HG03025 (cell line): Measurements from ENCODE around the gene CFAP46.

Experiments used
- ATAC-seq: cut with Tn5 transposase; IDR thresholded peaks from one replicate; pipeline ENCODE4 v1.9.1; 2021; ENCODE audit warnings: mild to moderate bottlenecking, moderate library complexity; ENCODE audit not compliant: unreplicated experiment, low FRiP score

CFAP46 gene

DNA sequence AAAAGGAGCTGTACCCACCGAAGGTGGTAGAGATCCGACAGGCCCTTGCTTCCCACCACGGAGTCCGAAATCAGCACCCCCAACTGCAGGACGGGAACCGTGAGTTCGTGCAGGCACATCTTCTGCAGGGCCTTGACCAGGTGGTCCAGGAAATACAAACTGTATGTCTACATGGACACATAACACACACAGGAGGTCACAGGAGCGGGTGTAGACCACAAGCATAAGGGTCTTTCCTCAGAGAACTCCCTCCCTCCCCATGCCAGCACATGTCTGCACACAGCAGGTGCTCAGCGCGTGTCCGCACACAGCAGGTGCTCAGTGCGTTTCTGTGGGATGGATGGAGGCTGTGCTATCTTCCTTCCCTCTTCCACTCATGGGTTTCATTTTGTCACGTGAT, 69.7 kb downstream of the CFAP46 start:
- no peak for ATAC-seq

DNA sequence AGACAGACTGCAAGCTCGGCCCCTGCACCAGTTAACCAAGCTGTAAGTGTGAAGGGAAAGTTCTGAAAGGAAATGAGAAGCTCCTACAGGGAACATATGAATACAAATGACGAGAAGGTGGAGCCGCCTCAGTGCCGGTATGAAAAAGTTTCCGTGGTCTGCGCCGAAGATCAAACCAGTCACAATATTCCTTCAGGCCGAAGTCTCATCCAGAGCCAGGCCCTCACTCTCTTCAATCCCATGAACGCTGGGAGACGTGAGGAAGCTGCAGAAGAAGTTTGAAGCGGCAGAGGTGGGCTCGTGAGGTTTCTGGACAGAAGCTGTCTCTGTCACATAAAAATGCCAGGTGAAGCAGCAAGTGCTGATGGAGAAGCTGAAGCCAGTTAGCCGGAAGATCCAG, 71.9 kb downstream of the CFAP46 start:
- no peak for ATAC-seq

- no peak for ATAC-seq
Observed at GRCh38 chr10:132869621-132870020, 72.7 kb downstream of the CFAP46 start.

DNA sequence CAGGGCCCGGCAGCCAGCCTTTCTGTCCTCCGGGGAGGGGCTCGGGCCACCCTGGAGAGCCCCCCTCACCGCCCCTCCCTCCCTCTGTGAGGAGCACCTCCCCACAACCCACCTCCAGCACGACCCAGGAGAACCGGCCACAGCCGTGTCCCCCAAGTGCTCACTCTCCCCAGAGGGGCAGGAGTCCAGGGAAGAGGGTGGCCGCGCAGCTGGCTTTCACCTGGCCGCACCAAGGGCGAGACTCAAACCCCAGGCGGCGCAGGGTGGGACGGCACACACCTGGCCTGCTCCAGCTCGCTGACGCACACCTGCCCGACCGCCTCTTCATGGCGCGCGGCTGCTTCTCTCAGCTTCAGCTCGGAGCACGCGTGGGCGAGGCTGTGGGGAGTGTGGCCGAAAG, 73.4 kb downstream of the CFAP46 start:
- no peak for ATAC-seq

GRCh38 chr10:132867801-132868644, 74.3 kb downstream of the CFAP46 start:
- ATAC-seq: no peak

DNA sequence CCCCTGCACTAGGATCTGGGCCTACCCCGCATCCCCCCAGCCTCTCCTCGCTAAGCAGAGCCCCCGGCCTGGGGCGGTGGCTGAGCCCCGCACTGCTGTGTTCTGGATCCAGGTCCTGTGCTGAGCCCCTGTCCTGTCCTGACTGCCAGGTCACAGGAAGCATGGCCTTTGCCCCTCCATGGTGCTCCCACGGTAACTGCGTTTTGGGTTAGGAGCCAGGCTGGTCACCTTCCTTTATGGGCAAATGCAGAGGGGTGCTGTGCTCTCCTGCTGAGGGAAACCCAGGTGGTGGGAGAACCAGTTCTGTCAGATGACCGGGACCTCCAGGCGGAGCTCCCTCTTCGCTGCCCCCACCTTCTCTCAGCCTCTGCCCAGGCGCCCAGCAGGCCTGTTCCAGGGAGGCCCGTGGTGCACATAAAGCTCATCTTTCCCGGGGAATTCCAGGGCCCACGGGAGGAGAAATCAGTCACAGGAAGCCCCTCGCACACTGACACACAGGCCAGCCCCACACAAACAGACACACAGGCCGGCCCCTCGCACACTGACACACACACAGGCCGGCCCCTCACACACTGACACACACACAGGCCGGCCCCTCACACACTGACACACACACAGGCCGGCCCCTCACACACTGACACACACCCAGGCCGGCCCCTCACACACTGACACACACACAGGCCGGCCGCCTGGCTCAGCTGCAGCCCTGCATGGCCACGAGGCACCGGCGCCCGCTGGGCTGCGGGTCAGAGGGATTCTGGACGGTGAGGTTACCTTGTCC, 75.6 kb downstream of the CFAP46 start:
- no peak for ATAC-seq

- ATAC-seq: no peak
Observed at GRCh38 chr10:132865851-132866600, 76.3 kb downstream of the CFAP46 start.

- ATAC-seq: no peak
Observed at GRCh38 chr10:132865171-132865631, 77.2 kb downstream of the CFAP46 start.

DNA sequence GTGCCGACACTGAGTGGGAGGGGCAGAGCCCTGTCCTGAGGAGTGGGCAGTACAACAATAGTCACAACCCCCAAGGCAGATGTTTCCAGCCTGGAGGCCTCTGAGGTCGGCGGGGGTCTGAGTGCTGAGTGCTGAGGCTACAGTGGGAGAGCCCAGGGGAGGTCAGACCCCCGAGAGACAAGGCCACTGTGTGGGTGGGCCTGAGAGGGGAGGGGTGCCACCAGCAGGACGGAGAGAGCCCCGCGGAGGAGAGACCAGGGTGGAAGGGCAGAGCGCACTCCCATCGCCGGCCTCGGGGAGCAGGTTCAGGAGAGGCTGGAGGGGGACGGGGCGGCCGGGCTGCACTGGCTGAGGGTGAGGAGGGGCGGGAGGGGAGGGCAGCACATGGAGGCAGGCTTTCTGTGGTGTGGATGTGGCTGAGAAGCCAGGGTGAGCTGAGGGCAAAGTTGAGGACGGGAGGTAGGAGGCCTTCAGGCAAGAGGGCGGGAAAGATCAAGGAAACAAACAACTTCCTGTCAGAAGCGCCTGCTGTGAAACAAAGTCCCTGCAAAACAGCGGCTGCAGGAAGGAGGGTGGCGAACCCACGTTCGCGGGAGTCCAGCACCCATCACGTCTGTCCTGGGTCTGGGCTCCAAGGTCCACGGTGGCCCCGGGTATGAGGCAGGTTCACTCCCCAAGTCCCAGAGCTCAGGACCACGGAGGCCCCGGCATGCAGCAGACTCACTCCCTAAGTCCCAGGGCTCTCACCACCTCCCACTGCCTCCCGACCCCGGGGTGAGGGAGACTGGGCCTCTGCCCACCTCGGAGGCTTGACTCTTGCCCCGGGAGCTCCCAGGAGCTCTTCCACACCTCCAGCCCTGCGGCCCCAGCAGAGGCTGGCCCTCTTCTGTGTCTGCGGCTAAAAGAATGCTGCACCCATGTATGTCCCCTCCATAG, 79.6 kb downstream of the CFAP46 start:
- no peak for ATAC-seq

GRCh38 chr10:132861884-132862461, 80.4 kb downstream of the CFAP46 start:
- ATAC-seq: no peak

DNA sequence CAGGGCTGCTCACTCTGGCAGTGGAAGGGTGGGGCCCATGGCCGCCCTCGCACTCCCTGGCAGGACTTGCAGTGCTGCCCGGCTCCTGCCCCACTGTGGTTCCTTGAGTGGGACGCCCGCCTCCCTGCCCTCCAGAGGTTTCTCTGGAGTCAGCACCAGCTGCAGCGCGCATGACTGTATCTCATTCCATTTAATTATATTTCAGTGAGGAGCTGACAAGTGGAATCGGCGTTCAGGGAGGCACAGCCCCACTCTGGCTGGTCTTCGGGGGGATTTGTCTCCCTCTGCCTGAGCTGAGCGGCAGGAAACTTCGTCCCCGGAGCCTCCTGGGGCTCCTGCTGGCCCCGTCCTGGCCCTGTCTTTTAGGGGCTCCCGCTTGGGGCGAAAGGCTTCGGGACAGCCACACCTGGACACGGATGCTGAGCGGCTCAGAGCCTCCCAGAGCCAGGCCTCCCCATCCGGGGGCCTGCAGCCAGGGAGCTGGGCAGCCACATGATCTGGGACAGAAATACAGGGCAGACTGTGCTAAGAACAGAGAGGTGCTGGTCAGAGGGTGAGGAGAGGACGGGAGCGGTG, 81.2 kb downstream of the CFAP46 start:
- ATAC-seq: no peak

DNA sequence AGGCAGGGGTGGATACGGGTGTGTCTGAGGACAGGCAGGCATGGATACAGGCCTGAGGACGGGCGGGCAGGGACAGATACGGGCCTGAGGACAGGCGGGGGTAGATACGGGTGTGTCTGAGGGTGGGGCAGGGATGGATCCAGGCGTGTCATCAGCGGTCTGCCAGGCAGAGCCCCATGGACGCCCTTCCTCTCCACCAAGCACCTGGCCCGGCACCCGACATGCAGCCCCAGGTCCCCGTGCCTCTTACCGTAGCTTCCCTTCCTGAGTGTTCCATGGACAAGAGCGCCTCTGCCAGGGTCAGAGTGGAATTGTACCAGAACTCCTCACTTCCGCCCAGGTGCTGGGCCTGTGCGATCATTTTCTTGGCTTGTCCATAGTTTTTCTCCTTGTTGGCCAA, 81.8 kb downstream of the CFAP46 start:
- ATAC-seq: no peak

DNA sequence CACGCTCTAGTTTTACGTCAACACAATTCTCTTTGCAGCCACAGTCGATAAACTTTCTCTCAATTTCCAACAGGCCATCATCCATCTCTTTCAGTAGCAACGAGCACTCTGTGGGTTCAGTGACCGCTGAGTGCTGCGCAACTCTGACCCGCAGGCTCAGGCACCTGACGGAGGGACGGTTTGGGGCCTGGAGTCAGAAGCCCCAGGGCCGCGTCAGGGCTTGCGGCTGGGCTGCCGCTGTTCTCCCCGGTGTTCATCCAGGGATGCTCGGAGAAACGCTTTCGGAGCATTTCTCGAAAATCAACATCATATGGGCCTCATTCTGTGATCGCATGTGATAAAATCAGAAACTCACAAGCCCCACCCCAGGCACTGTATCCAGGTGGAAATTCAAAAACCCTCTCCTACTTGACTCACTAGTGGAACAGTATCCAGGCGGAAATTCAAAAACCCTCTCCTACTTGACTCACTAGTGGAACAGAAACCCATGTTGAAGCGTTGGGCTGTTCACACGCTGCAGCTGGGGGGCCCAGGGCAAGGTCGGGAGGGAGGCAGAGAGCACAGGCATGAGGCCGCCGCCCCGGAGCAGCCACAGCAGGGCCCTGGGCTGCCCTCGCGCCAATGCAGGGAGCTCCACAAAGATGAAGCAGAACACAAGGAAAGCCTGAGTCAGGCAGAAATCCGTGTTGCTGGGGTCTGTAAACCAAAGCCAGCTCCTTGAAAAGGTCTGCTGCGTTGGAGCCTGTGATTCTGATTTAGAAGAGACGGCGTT, 83.1 kb downstream of the CFAP46 start:
- ATAC-seq: no peak

GRCh38 chr10:132858121-132859081, 84.0 kb downstream of the CFAP46 start:
- no peak for ATAC-seq

GRCh38 chr10:132856869-132857524, 85.4 kb downstream of the CFAP46 start:
- no peak for ATAC-seq

GRCh38 chr10:132855889-132856288, 86.5 kb downstream of the CFAP46 start:
- no peak for ATAC-seq

DNA sequence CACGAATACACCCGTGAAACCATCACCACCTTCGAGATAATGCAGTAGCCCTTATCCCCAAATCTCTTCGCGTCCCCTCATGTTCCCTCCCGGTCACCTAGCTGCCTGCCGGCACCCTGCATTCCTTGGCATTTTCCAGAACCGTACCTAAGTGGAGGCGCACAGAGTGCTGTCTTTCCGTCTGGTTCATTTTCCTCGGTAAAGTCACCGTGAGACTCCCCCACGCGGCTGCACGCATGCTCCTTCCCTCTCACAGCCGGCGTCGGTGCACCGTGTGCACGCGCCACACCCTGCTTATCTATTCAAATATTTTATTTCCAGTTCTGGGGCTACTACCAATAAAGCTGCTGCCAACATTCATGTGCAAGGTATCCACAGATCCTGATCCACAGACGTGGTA, 90.9 kb downstream of the CFAP46 start:
- ATAC-seq: no peak
